Tibial nerve (tissue), 4 donors: Measurements from ENCODE around the gene ANP32E. TPM values are rescaled to one million over a fixed set of nuclear protein-coding genes. Genes with fewer than 3 reads are reported as not detected.
A peak's percentile ranks its signal among the peaks of the same experiment; 100 is the strongest.
"Not testable (repeated sequence)": the region's sequence is repeated elsewhere in the genome, so short reads cannot be mapped to it uniquely, and the experiment has no call there.

Experiments
- DNase-seq, 2 donors: peaks; one replicate each; pipeline ENCODE4 v3.0.0-alpha.2; 2019; ENCODE audit warnings: low spot score in 2 of 2
- H3K27ac ChIP-seq, 4 donors: fragments of 200-600 bp; sonication (generic) in 3 of 4; one replicate each; pipeline ENCODE4 v1.5.1; 2017 to 2019; ENCODE audit warnings: mild to moderate bottlenecking in 1 of 4
- H3K27me3 ChIP-seq, 2 donors: fragments of 200-600 bp; sonication (generic) in 1 of 2; one replicate each; pipeline versions ENCODE4 v1.5.1 to v1.6.0; 2017 to 2019
- H3K36me3 ChIP-seq, 3 donors: fragments of 200-600 bp; sonication (generic); one replicate each; pipeline ENCODE4 v1.5.1; 2018 to 2019
- H3K4me1 ChIP-seq, 4 donors: fragments of 200-600 bp; sonication (generic) in 3 of 4; one replicate each; pipeline ENCODE4 v1.5.1; 2017 to 2019
- H3K4me3 ChIP-seq, 4 donors: fragments of 200-600 bp; sonication (generic) in 3 of 4; one replicate each; pipeline ENCODE4 v1.5.1; 2017 to 2019; ENCODE audit warnings: mild to moderate bottlenecking in 1 of 4, moderate library complexity in 1 of 4
- H3K9me3 ChIP-seq, 4 donors: fragments of 200-600 bp; sonication (generic) in 3 of 4; one replicate each; pipeline ENCODE4 v1.5.1; 2017 to 2019
- EP300 ChIP-seq, 2 donors: sonication (generic); formaldehyde crosslinking; IDR thresholded peaks; one replicate each; pipeline ENCODE4 v1.6.1; 2017; ENCODE audit warnings: antibody characterized with exemption in 2 of 2, mild to moderate bottlenecking in 1 of 2
- POLR2A ChIP-seq, 2 donors: fragments of 450-650 bp; IDR thresholded peaks; one replicate each; pipeline ENCODE4 v1.6.1; 2017; ENCODE audit warnings: antibody characterized with exemption in 2 of 2, mild to moderate bottlenecking in 2 of 2, moderate library complexity in 2 of 2
- WGBS, 2 donors: methylation state at CpG; one replicate each; pipeline ENCODE4 v1.1.5; 2018; 5-methylcytosine and 5-hydroxymethylcytosine counted together
- total RNA-seq, 4 donors: library from RNA; depleted of rRNA; stranded (reverse); fragments of >200 nt; gene quantifications; one replicate each; pipeline ENCODE4 v1.1.0, GENCODE V29; 2016
- TF ChIP-seq, protein P1 (sequence below), 5 experiments: fragments of 200-600 bp in 3 of 5; fragments of 450-650 bp in 2 of 5; sonication (generic) in 3 of 5; IDR thresholded peaks; one replicate each; pipeline ENCODE4 v1.5.1; 2016 to 2019; ENCODE audit warnings: antibody characterized with exemption in 5 of 5, mild to moderate bottlenecking in 3 of 5, moderate library complexity in 2 of 5

The ANP32E gene
- total RNA-seq, 4 donors from 2014 or later, result 17.7 to 29.9 (median 23.7) TPM

DNA sequence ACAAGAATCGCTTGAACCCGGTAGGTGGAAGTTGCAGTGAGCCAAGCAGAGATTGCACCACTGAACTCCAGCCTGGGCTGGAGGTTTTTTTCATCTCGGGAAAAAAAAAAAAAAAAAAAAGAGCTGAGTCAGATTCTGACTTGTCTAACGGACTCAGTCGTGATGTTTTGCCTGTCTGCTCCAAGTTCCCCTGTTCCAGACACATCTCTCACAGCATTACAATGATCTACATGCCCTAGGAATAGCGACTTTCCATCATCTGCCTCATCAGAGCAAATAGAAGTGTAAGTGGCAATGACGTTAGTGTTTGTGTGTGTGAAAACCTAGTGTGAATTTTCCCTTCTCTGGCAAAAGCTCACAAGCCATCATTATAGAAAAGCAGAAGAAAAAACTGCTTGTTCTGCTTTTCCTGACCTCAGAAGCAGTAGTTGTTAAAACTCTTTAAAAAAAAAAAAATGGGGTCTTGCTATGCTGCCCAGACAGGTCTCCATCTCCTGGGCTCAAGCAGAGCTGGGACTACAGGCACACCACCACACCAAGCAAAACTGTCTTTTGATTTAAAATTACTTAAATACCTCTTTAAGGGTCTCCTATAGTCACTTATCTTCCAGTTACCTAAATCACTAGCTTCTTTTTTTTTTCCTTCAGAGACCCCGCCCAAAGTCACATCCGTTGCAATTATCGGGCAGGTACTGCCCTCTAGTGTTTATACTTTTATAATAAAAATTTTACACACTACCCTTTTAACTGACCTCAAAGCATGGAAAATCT lies 48.9 kb downstream of the ANP32E start:
- H3K36me3 ChIP-seq, result no peaks in the 10 kb centered on the region
- no peaks in the 10 kb centered on the region for H3K27me3 ChIP-seq
- WGBS, 2 donors, result 27 to 29% methylated on average over 10 of the region's 10 CpGs
- peaks cover 0 to 14% (median 7%) of the 10 kb centered on the region in 4 donors for H3K4me1 ChIP-seq
- no peak for DNase-seq
- H3K9me3 ChIP-seq, result no peaks in the 10 kb centered on the region
- peak overlapping the region in 3 of 4 donors; percentile 35 to 88 (median 69) for H3K27ac ChIP-seq
- no peak overlapping the region for H3K4me3 ChIP-seq
- TF ChIP-seq, protein P1, sequence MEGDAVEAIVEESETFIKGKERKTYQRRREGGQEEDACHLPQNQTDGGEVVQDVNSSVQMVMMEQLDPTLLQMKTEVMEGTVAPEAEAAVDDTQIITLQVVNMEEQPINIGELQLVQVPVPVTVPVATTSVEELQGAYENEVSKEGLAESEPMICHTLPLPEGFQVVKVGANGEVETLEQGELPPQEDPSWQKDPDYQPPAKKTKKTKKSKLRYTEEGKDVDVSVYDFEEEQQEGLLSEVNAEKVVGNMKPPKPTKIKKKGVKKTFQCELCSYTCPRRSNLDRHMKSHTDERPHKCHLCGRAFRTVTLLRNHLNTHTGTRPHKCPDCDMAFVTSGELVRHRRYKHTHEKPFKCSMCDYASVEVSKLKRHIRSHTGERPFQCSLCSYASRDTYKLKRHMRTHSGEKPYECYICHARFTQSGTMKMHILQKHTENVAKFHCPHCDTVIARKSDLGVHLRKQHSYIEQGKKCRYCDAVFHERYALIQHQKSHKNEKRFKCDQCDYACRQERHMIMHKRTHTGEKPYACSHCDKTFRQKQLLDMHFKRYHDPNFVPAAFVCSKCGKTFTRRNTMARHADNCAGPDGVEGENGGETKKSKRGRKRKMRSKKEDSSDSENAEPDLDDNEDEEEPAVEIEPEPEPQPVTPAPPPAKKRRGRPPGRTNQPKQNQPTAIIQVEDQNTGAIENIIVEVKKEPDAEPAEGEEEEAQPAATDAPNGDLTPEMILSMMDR (IDR thresholded peaks at IDR 0.05), result peak; percentile 22 to 65 (median 42)
- TF ChIP-seq EP300 (IDR thresholded peaks at IDR 0.05), result peak in 1 of 2 donors; percentile 51
- no peak for TF ChIP-seq POLR2A (IDR thresholded peaks at IDR 0.05)

DNA sequence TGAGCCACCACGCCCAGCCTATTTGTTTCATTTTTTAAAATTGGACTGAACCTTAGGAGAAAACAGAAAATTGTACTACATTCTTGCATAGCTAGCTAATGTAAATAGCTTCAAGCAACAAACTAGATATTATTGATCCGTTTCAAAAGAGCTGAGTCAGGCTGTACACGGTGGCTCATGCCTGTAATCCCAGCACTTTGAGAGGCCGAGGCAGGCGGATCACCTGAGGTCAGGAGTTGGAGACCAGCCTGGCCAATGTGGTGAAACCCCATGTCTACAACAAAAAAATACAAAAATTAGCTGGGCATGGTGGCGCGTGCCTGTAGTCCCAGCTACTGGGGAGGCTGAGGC lies 49.5 kb downstream of the ANP32E start:
- WGBS, 2 donors, result 83 to 85% methylated on average over 7 of the region's 7 CpGs
- not testable (repeated sequence) for H3K9me3 ChIP-seq, H3K4me3 ChIP-seq, DNase-seq, H3K27me3 ChIP-seq, H3K36me3 ChIP-seq
- H3K4me1 ChIP-seq, result peaks cover 0 to 14% (median 7%) of the 10 kb centered on the region in 4 donors
- peak overlapping the region in 3 of 4 donors; percentile 35 to 88 (median 69) for H3K27ac ChIP-seq

DNA sequence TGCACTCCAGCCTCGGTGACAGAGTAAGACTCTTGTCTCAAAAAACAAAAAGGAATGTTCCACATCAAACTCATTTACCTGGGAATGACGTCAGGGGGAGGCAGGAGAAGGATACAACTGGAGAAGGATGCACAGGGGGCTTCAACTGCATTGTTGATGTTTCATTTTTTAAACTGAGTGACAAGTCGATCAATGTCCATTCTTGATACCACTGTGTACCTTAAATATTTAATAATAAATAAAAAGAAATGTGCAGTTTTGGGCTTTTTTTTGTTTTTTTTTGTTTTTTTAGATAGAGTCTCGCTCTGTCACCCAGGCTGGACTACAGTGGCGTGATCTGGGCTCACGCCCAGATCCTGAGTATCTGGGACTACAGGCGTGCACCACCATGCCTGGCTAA lies 50.4 kb downstream of the ANP32E start:
- Histone ChIP-seq H3K4me1 (peaks cover 0 to 22% (median 7%) of the 10 kb centered on the region in 4 donors), H3K36me3 (no peaks in the 10 kb centered on the region), H3K27ac (peak overlapping the region in 1 of 4 donors; percentile 88), H3K27me3 (no peaks in the 10 kb centered on the region), H3K9me3 (no peaks in the 10 kb centered on the region), H3K4me3 (no peak overlapping the region)
- WGBS, 2 donors, result 90 to 94% methylated on average over 7 of the region's 7 CpGs
- no peak for DNase-seq
- no peak for TF ChIP-seq POLR2A (IDR thresholded peaks at IDR 0.05)
- TF ChIP-seq, protein P1 (IDR thresholded peaks at IDR 0.05), result no peak
- TF ChIP-seq EP300 (IDR thresholded peaks at IDR 0.05), result no peak

DNA sequence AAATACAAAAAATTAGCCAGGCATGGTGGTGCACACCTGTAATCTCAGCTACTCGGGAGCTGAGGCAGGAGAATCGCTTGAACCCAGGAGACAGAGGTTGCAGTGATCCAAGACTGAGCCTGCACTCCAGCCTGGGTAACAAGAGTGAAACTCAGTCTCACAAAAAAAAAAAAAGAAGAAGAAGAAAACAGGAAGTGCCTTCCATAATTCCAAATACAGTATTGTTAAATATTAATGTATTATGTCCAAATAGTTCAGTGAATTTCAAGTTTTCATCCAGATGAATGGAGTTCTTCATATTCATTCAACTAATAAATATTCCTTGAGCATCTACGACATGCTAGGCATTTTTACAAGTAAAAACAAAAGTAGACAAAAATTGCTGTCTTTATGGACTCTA lies 52.9 kb downstream of the ANP32E start:
- Histone ChIP-seq H3K36me3 (no peaks in the 10 kb centered on the region), H3K27me3 (no peaks in the 10 kb centered on the region), H3K9me3 (no peaks in the 10 kb centered on the region), H3K4me1 (peaks cover 0 to 26% (median 7%) of the 10 kb centered on the region in 4 donors), H3K27ac (peak overlapping the region; percentile 24 to 89 (median 64)), H3K4me3 (no peak overlapping the region)
- no peak for DNase-seq
- 54 to 56% methylated on average over 3 of the region's 3 CpGs for WGBS, 2 donors
- TF ChIP-seq EP300 (IDR thresholded peaks at IDR 0.05) (no peak), POLR2A (IDR thresholded peaks at IDR 0.05) (no peak)

DNA sequence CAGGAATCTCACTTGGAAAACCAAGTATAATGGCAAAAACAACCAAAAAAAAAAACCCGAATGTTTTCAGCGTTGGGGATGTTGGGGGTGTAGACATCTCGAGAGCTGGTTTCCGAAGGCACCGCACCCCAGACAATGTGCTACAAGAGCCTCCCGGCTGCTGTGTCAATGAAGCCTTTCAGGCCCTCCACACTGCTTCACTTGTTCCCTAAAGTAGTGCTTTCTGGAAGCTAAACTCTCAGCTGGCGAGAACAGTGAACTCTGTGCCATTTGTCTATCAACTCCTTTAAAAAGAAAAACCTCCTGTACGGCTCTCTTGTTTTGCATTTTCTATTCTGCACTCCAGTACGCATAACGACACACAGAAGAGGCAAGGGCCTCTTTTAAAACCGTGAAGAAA lies 53.7 kb downstream of the ANP32E start:
- Histone ChIP-seq H3K4me1 (peaks cover 0 to 30% (median 7%) of the 10 kb centered on the region in 4 donors), H3K9me3 (no peaks in the 10 kb centered on the region), H3K27me3 (no peaks in the 10 kb centered on the region), H3K27ac (peak overlapping the region in 3 of 4 donors; percentile 24 to 89 (median 80)), H3K4me3 (no peak overlapping the region), H3K36me3 (no peaks in the 10 kb centered on the region)
- no peak for DNase-seq
- 53 to 61% methylated on average over 11 of the region's 11 CpGs for WGBS, 2 donors
- TF ChIP-seq POLR2A (IDR thresholded peaks at IDR 0.05) (peak in 1 of 2 donors; percentile 19), EP300 (IDR thresholded peaks at IDR 0.05) (peak in 1 of 2 donors; percentile 64)
- TF ChIP-seq, protein P1 (IDR thresholded peaks at IDR 0.05), result no peak

DNA sequence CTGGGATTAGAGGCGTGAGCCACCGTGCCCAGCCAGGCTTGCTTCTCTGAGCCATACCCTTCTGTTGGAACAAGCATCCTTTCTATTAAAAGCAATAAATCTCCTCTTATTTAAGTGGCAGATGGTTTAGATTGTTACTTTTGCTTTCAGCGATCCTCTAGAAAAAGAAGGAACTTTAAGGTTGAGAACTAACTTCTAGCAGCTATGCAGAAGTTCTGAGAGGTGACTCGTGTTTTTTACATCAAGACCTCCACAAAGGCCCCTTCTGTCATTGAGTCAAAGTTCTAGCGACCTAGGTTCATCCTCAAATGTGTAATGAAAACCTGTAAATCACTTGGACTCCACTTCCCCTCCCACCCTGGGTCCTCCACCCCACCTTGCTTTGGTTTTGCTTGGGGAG lies 55.4 kb downstream of the ANP32E start:
- Histone ChIP-seq H3K9me3 (no peaks in the 10 kb centered on the region), H3K4me3 (no peak overlapping the region), H3K27me3 (no peaks in the 10 kb centered on the region), H3K27ac (peak overlapping the region in 2 of 4 donors; percentile 80 to 89), H3K36me3 (no peaks in the 10 kb centered on the region), H3K4me1 (peaks cover 0 to 25% (median 2%) of the 10 kb centered on the region in 4 donors)
- no peak for DNase-seq
- WGBS, 2 donors, result 48 to 49% methylated on average over 5 of the region's 5 CpGs
- TF ChIP-seq, protein P1 (IDR thresholded peaks at IDR 0.05), result no peak
- TF ChIP-seq EP300 (IDR thresholded peaks at IDR 0.05) (no peak), POLR2A (IDR thresholded peaks at IDR 0.05) (no peak)
